HG02870 (cell line): ENCODE measurements around the gene KIAA1217.
"Not testable (repeated sequence)": the region's sequence is repeated elsewhere in the genome, so short reads cannot be mapped to it uniquely, and the experiment has no call there.

Experiments used
- ATAC-seq: cut with Tn5 transposase; IDR thresholded peaks from one replicate; pipeline ENCODE4 v1.9.1; 2021; ENCODE audit warnings: mild to moderate bottlenecking, moderate library complexity; ENCODE audit not compliant: unreplicated experiment

KIAA1217 gene

DNA sequence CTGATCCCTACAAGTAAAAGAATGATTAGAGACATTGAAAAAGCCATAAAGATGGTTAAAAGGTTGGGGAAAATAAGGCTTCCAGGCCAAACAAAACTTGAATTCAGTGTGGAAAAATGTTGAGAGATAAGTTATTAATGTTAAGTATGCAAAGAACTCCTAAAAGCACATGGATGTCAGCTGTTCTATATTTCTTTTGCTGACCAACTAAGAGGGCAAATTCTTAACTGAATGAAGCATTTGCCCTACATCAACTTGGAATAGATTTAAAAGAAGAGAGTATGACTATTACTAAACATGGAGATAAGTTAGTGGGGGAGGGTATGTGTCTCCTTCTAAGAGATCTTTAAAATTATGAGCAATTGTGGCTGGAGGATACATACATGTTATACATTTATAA, 124.8 kb downstream of the KIAA1217 start:
- no peak for ATAC-seq

DNA sequence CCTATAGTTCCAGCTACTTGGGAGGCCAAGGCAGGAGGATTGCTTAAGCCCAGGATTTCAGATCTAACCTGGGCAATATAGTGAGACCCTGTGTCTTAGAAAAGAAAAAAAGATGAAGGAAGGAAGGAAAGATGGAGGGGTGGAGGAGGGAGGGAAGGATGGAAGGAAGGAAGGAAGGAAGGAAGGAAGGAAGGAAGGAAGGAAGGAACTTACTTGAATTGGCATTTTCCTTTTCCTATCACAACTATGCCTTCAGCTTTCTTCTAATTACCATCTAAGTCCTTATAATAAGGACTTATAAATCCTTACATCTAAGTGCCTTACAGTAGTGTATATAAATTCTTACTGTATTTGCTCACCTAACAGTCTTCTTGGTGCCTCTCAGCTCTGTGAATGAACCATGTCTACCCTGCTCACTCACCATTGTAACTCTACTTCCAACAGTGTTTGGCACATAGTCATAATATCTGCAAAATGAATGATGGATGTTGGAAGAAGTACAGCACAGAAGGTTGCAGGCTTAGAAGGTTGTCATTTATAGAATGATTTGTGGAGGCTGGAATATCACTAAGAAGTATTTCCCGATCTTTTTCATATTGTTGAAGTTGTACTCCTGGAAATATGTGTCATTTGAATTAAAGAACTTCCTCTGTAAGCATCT, 125.5 kb downstream of the KIAA1217 start:
- no peak for ATAC-seq

DNA sequence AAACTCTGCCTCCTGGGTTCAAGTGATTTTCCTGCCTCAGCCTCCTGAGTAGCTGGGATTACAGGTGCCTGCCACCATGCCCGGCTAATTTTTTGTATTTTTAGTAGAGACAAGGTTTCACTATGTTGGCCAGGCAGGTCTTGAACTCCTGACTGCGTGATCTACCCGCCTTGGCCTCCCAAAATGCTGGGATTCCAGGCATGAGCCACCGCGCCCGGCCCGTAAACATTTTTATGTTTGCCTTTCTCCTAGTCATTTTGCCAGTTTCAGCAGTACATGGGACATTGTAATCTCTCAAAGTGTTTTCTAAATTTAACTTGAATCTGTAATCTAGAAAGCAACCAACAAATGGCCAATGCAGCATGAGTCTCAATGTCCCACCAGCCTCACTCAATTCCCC, 128.8 kb downstream of the KIAA1217 start:
- not testable (repeated sequence) for ATAC-seq

DNA sequence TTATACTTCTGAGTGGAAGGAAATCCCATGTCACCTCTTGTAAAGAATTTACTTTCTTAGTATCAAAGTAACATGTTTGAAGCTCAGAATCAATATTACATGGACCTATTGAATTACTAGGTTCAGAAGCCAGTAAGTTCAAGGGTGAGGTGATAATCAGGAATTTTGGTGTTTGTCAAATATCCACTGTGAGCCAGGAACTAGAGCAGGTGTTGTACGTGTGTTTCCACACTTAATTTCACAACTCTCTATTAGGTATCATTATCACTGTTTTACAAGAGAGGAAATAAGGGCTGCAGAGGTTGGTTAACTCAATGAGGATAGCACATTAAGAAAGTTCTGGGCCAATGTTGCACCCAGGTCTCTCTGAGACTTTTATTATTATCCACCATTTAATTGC, 130.4 kb downstream of the KIAA1217 start:
- ATAC-seq: no peak

DNA sequence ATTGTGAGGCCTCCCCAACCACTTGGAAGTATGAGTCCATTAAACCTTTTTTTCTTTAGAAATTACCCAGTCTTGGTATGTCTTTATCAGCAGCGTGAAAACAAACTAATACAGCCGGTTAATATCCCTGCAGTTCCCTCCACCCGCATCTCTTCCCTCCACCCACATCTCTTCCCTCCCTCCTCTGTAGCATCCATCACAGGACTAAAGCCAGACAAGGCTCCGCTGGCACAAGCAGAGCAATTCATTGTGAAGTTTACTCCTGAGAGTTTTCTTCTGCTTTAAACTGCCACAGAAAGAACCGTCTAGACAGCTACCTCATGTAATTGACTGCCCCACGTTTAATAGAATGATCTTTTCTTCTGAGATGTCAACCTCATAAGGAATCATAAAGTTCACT, 131.5 kb downstream of the KIAA1217 start:
- ATAC-seq: no peak

DNA sequence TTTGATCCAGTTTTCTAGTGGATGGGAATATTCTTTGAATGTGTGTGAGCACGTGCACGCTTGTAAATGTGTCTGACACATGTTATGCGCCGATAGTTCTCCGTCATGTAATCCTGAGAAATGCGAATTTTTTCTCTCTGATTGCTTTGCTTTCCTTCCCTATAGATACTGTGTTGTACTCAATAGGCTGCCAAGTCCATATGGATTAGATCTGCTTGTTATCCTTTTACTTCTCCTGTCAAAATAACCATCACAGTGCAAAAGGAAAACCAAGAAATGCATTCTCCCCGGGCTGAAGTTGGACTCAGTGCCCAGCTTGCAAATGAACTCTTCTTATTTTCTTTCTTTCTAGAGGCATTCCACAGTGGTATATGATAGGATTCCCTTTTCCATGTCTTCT, 131.9 kb downstream of the KIAA1217 start:
- no peak for ATAC-seq

DNA sequence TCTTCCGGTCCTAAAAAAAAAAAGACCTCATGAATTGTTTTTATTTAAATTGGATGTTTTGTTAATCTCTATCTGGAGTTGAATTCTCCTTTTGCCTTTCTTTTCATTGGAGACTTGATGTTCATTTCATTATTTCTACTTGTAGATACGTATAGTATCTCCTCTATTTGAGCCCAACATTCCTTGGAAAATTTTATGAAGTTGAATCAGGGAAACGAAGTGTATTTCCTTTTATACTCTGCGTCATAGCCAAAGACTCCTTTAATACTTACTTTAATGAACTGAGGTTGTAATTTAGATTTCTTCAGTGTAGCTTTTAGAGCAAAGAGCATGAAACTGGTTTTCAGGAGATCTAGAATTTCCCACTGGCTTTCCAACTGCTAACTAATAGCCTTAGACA, 132.4 kb downstream of the KIAA1217 start:
- no peak for ATAC-seq

DNA sequence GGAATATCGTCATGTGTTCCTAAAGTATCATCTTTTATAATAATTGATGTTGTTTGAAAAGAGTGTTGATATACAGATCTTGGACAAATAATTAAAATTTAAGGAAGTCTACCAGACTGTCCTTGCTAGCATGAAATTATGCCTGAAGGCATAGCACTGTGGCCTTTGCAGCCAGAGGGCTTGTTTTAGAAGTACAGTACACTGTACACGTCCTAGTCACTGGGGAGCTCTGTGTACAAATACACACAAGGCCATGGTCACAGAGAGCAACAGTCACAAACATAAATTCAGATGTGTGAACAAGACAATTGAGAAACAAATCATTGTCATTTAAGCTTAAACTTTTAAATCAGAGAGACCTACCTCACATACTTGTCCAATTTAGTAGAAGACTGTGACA, 133.0 kb downstream of the KIAA1217 start:
- no peak for ATAC-seq

DNA sequence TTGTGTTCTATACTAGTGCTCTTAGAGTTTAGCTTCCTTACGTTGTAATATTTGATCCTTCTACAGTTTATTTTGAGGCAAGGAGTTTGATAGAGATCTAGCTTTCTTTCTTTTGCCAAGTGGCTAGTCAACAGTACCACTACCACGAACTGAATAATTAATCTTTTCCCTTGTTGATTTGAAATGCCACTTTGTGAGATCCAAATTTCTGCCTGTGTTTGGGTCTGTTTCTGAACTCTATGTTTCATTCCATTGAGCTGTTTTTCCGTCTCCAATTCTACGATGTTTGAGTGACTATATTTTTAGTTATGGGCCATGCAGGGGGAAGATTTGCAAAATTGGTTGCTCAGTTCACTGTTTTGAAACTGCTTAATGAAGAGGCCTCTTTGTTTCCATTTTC, 134.7 kb downstream of the KIAA1217 start:
- ATAC-seq: no peak

DNA sequence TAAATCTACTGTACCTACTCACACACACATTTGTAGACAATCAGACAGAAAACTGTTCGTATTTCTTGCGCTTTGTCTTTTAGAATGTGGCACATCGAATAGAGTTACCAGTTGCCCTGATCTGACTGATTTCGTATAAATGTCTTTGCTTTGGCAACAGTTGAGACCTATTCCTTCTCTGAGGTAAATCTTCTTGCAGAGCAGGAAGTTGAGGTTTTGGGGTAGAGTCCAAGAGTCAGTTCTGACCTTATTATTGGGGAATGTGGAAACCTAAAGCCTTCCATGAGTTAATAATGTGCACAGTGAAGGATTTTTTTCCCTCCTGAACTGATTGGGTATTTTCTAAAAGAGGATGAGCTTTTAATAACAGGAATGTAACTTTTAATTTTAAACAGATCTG, 135.3 kb downstream of the KIAA1217 start:
- no peak for ATAC-seq

DNA sequence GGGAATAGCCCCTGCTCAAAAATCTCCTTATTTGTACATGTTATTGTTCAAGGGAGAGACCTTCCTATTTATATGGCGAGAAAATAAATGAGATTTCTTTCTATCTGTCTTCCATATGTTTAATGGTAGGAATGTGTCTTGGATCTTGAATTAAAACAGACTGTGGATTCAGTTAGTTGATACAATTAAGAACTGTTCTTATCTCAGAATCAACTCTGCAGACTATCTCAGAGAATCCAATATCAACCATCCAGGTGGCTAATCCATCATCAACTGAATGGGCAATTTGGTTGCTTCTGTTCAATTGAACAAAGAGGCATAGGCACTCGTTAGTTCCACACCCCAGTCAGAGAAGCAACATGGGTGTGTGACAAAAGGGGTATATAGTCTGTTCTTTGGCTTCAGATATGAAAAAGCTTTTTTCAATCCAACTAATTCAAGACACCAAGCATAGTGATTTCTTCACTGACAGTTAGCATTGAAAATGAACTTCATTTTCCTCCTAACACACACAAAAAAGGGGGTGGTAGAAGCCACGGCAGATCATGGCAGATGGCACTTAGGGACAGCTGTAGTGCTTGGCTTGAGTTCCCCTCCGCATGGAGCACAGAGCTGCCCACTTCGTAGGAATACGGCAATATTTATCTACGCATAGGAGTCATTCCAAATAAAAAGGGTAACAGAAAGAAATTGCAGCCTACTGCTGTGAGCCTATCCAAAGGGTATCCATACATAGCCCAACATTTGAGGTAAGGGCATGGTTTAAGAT, 135.9 kb downstream of the KIAA1217 start:
- ATAC-seq: no peak

DNA sequence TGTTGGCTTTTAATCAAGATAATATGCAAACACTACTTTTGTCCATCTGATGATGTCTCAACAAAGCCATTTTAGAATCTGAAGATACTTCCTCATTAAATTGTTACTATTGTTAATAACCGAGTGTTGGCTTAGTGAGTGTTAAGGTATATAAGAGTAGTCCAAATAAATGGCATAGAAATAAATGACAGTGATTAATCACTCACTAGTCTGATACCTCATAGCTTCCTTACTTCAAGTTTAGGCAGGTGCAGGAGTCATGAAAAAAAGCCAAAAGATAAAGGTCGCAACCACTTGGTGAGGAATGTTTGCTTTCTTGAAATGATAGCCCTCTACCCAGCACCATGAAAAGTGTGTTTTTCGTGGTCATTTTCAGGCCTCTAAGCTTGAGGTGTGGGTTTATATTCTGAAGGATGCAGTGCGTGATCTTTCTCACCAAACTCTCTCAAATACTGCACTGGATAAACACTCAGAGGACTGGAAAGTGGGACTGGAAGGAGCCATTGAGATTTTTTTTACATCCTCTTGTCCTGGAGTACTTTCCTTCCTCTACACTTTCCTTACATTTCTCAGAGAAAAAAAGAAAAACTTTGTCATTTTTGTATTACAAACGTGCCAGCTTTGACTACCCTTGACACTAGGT, 138.1 kb downstream of the KIAA1217 start:
- ATAC-seq: no peak

DNA sequence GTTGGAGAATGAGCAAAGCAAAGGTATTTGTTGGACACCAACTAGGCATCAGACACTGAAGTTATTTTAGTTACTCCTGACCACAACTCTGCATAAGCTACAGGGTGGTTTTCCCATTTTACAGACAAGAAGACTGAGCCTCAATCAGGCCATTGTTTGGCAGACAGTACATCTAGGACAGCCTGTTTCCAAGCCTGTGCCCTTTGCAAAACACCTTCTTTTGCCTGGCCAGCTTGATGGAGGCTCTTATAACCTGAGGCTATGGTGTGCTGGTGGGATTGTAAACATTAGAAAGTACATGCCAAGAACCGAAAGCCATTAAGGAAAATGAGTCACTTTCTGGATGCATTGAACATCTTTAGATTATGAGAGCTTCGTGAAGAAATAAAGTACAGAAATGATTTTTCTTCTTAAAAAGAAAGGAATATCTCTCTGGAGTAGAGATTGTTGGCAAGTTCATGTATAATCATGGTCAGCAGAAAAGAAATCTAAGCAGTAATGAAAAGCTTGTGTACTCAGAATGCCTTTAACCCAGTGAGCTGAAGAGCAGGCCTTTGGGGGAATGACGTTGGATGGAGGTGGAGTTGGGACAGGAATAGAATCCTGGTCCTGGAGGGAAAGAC, 140.6 kb downstream of the KIAA1217 start:
- ATAC-seq: no peak

DNA sequence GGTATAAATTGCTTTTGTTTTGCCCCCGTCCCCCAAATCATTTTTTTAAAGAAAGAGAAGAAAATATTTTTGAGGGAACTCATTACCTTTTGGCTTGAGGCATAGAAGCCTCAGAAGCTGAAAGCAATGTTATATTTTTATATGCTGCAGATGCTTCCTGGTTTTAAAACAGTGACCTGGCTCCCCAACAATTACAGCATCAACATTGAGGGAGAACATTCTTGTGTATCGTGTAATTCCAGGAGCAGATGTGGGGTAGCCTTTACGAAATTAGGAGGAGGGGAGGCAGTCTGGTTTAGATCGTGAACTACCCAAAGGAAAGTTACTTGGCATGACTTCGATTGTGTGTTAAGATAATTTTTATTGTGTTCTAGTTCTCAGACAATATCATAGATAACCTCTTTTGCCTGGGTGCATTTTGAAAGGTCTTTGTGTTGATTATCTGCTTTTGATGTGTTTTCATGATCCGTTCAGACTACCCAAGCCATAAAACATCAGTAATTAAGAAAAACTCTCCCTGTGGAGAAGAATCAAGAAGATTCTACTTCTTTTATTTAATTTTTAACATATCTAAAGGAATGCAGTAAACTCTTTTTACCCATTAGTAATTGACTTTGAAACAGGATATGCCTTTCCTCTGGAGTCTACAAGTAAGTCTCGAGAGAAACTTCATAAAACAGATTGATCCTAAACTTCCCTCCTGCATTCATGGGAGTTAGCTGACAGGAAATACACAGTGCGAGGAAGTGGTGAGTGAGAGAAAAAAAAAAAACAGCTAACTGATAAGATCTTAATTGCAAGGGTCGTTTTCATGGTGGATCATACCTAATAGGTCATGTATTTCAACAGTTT, 141.4 kb downstream of the KIAA1217 start:
- no peak for ATAC-seq

DNA sequence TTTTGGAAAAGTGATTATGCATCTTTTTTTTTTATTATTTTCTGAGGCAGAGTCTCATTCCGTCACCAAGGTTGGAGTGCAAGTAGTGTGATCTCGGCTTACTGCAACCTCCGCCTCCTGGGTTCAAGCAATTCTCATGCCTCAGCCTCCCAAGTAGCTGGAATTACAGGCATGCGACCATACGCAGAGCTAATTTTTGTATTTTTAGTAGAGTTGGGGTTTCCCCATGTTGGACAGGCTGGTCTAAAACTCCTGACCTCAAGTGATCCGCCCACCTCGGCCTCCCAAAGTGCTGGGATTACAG, 141.9 kb downstream of the KIAA1217 start:
- not testable (repeated sequence) for ATAC-seq

DNA sequence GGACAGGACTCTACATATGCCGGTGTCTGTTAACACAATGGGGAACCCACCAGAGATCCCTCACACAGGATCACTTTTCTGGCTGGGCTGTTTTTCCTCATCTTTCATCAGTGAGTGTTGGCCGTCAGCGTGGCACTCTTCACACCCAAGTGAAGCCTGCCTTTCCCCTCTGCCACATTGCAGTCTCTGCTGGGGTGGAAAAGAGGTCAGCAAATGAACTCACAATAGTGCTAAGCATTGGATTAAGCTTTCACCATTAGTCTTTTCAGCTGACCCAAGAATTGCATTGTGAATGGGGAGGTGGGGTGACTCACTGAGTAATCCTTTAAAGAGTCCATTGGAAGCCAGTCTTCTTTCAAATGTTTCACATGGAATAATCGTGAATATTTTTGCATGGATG, 143.0 kb downstream of the KIAA1217 start:
- no peak for ATAC-seq

DNA sequence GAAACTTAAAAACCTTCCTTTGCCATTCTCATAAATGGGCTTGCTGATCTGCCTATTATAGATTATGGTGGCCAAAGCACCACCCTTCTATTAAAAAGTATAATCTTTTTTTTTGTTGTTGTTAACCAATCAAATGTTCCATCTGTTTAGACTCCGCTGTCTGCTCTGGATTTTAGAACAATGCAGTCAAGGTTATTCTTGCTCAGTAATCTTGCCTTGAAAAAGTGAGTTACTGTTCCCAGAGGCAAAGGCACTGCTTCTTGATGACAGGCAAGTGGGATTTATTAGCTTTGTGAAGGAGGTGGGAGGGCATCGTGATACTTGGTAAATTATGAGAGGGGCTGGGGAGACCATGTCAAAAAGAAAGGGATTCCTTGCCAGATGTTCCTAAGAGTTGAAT, 143.5 kb downstream of the KIAA1217 start:
- no peak for ATAC-seq

DNA sequence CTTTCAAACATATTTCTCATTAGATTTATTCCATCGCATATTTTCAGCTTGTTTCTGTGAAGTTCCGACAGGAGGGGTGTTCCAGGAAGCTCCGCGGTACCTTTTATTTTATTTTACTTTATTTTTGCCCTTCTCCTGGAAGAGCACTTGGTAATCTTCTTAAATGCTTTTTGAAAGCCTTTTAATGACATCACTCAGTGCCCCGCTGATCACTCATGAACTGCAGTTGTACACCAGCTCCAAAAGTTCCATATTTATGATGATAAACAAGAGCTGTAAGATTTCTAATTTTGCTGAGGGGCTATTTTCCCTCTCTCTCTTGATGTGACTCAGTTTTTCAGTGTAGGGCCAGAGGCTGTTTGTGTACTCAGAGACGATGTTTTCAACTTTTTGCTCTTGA, 144.4 kb downstream of the KIAA1217 start:
- no peak for ATAC-seq

DNA sequence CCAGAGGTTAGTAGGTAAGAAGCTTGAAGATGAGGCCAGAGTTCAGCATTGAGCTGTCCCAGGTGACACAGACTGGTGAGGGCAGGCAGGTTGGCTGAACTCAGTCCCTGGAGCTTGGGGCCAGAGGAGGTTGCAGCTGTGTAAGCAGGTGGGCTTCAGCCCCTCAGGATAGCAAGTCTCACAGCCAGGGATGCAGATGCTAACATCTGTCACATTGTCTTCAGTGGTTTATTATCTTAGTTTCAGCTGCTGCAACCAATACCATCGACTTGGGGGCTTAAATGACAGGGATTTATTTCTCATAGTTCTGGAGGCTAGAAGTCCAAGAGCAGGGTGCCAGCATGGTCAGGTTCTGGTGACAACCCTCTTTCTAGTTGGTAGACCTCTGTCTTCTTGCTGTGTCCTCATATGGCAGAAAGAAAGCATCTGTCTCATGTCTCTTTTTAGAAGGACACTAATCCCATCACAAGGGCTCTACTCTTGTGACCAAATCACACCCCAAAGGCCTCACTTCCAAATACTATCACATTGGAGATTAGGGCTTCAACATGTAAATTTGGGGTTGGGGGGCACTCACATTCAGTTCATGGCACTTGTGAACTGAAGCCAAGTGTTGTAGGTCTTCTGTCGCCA, 146.2 kb downstream of the KIAA1217 start:
- ATAC-seq: no peak

DNA sequence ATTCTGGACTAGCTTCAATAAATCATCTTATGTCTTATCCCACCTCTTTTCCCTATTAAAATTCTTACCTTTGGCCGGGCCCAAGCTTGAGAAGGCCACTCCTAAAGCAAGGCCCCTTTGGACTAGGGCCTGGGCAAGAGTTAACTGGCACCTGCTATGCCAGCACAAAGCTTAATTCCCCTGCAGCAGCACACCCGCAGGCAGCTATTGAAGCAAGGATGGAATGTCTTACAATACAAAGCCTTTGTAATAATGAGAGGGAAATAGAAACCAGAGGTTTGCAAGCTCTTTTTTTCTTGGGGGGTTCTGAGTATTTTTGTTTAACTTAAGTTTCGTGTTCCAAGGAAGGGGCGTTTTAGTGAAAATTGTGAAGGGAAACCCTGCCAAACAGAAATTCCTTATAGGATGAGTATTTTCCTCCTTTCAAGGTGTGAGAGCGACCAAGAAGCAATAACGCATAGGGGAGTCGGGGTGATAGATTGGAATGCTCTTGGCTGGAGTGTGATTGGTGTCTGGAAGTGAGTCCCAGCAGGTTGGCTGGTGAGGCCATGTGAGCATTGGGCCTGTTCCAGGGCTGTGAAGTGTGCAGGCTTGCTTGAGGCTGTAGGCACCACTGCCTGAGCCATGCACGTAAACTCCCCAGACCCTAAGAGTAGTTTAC, 148.5 kb downstream of the KIAA1217 start:
- no peak for ATAC-seq
